ENCODE results near the gene STAT2.

STAT2 gene

DNA sequence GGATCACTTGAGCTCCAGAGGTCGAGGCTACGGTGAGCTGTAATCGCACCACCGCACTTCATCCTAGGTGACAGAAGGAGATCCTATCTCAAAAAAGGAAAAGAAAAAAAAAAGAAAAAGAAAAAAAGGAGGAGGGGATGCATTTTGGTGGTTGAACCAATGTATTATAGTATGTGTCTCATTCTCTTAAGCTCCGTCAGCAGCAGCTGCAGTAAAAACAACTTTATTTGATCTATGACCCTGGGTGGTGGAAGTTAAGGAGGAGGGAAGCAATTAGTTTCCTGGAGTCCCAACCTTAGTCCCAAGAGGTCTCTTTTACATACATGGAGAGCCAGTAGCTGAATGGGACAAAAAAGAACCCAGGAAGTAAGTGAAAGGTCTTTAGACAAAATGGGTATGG lies 29.5 kb upstream of the STAT2 start:
- DNase-seq (ENCODE audit: low read depth): no peak
- TF ChIP-seq, protein P1, sequence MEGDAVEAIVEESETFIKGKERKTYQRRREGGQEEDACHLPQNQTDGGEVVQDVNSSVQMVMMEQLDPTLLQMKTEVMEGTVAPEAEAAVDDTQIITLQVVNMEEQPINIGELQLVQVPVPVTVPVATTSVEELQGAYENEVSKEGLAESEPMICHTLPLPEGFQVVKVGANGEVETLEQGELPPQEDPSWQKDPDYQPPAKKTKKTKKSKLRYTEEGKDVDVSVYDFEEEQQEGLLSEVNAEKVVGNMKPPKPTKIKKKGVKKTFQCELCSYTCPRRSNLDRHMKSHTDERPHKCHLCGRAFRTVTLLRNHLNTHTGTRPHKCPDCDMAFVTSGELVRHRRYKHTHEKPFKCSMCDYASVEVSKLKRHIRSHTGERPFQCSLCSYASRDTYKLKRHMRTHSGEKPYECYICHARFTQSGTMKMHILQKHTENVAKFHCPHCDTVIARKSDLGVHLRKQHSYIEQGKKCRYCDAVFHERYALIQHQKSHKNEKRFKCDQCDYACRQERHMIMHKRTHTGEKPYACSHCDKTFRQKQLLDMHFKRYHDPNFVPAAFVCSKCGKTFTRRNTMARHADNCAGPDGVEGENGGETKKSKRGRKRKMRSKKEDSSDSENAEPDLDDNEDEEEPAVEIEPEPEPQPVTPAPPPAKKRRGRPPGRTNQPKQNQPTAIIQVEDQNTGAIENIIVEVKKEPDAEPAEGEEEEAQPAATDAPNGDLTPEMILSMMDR (IDR thresholded peaks at IDR 0.05; ENCODE audit: insufficient read depth, low read depth, low read length, missing control alignments): no peak
- H3K4me3 ChIP-seq (ENCODE audit: low read depth, low read length): no peak overlapping the region

DNA sequence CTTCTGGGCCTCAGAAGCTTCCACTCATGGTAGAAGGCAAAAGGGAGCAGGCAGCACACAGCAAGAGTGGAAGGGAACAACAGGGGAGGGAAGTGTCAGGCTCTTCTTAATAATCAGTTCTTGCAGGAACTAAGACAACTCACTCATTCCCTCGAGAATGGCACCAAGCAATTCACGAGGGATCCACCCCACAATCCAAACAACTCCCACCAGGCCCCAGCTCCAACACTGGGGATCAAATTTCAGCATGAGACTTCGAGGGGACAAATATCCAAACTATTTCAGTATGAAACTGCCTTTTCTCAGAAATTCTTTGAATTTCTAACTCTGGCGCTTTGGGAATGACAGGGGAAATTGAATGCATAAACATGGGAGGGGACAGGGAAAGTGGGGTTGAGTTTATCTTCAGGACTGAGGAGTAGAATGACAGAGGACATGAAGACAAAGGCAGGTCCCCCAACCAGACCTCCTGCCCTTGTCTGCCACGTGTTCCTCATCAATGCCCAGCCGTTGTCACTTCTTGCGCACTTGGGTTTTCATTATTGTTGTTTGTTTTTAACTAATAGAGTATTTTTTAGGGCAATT lies 27.3 kb upstream of the STAT2 start:
- TF ChIP-seq, protein P1 (IDR thresholded peaks at IDR 0.05; ENCODE audit: insufficient read depth, low read depth, low read length, missing control alignments): no peak
- H3K4me3 ChIP-seq (ENCODE audit: low read depth, low read length): no peak overlapping the region
- DNase-seq (ENCODE audit: low read depth): no peak

DNA sequence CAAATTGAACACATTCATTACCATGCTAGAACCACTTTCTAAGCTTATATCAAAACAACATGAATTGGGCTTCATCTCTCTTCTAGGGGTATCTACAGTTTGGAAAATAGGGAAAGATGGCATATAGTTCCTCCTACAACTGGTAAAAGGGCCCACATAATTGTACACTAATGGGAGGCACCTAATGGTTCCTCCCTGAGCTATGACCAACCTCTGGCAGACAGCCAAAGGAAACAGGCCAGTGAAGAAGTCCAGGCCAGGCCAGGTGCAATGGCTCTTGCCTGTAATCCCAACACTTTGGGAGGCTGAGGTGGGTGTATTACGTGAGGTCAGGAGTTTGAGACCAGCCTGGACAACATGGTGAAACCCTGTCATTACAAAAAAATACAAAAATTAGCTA lies 26.0 kb upstream of the STAT2 start:
- no peak overlapping the region for H3K4me3 ChIP-seq (ENCODE audit: low read depth, low read length)
- DNase-seq (ENCODE audit: low read depth): no peak
- TF ChIP-seq, protein P1 (IDR thresholded peaks at IDR 0.05; ENCODE audit: insufficient read depth, low read depth, low read length, missing control alignments): no peak

DNA sequence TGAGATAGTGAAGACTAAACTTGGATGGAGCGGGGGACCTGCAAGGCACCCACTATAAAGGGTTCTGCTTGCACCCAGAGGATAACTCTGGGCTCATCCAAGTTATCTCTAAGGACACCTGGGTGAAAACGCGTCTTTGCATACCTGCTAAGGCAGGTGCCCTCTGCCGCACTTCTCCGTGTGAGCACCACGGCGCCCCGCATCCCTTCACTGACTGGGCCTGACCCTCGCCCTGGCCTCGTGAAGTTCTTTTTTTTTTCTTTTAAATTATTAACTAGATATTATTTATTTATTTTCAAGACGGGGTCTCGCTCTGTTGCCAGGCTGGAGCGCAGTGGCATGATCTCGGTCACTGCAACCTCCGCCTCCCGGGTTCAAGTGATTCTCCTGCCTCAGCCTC lies 22.7 kb upstream of the STAT2 start:
- H3K4me3 ChIP-seq (ENCODE audit: low read depth, low read length): no peak overlapping the region
- TF ChIP-seq, protein P1 (IDR thresholded peaks at IDR 0.05; ENCODE audit: insufficient read depth, low read depth, low read length, missing control alignments): no peak
- no peak for DNase-seq (ENCODE audit: low read depth)

DNA sequence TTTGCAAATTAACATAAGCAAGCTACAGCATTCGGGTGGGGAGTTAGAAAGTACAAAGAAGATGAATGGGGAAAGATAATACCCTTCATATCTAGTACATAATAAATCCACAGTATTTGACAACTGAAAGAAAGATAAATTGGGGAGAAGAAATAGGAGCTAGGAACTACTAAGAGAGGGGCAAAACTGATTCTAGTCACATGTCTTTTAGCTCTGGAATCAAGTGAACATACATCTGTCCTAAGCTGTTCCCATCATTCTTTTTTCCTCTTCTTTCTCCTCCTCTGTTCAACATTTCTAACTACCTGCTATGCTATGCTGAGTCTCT lies 18.0 kb upstream of the STAT2 start:
- DNase-seq (ENCODE audit: low read depth): no peak
- TF ChIP-seq, protein P1 (IDR thresholded peaks at IDR 0.05; ENCODE audit: insufficient read depth, low read depth, low read length, missing control alignments): no peak
- no peak overlapping the region for H3K4me3 ChIP-seq (ENCODE audit: low read depth, low read length)

- TF ChIP-seq, protein P1 (IDR thresholded peaks at IDR 0.05; ENCODE audit: insufficient read depth, low read depth, low read length, missing control alignments): no peak
- H3K4me3 ChIP-seq (ENCODE audit: low read depth, low read length): no peak overlapping the region
- no peak for DNase-seq (ENCODE audit: low read depth)
These were observed 17.5 kb upstream of the STAT2 start for GRCh38 chr12:56377310-56377988.

Measured in GM12865 (cell line).